Measurements from ENCODE around the gene BEND5. TPM values are rescaled to one million over a fixed set of nuclear protein-coding genes. Genes with fewer than 3 reads are reported as not detected.

The BEND5 gene
- total and polyA plus RNA-seq, 2 of the 4 experiments (the other 2 are of a cell fraction), result 1.1 to 1.3 TPM

- Histone ChIP-seq H3K14ac (replicated peaks; ENCODE audit: low read depth, low read length) (no peak overlapping the region), H3K9me3 (ENCODE audit: control insufficient read depth, insufficient read depth, low read length) (no peaks in the 10 kb centered on the region), H3K4me2 (ENCODE audit: low read depth, low read length) (no peak overlapping the region), H2AK5ac (ENCODE audit: low read depth, low read length) (no peak overlapping the region), H2AK9ac (replicated peaks; ENCODE audit: low read depth, low read length, poor library complexity) (no peak overlapping the region), H2BK20ac (ENCODE audit: low read depth, low read length) (no peak overlapping the region), H2AFZ (replicated peaks; ENCODE audit: low read length, poor library complexity) (no peak overlapping the region), H3K4me3 (ENCODE audit: insufficient read depth, low read depth, low read length) (no peak overlapping the region), H4K20me1 (ENCODE audit: insufficient read depth, low read length) (no peaks in the 10 kb centered on the region), H3K18ac (ENCODE audit: low read depth, low read length) (no peak overlapping the region), H3K4me1 (ENCODE audit: control insufficient read depth, insufficient read depth, low read length) (no peaks in the 10 kb centered on the region), H3K9ac (ENCODE audit: low read depth, low read length) (no peak overlapping the region), H4K91ac (ENCODE audit: insufficient read depth, low read depth, low read length) (no peak overlapping the region), H3K4ac (ENCODE audit: low read depth, low read length) (no peak overlapping the region), H4K8ac (ENCODE audit: low read depth in 2 of 2, low read length in 2 of 2) (no peak overlapping the region), H4K5ac (ENCODE audit: low read depth, low read length) (no peak overlapping the region), H3K9me1 (ENCODE audit: insufficient read depth, low read length) (no peaks in the 10 kb centered on the region), H3K79me1 (ENCODE audit: low read depth in 1 of 2, low read length in 2 of 2) (no peaks in the 10 kb centered on the region), H3K27ac (ENCODE audit: insufficient read depth, low read length) (no peak overlapping the region), H3K36me3 (ENCODE audit: control insufficient read depth, insufficient read depth, low read length) (no peaks in the 10 kb centered on the region), H2BK15ac (ENCODE audit: low read depth, low read length) (no peak overlapping the region), H2BK120ac (ENCODE audit: low read depth, low read length) (no peak overlapping the region), H3K56ac (ENCODE audit: extremely low read depth, insufficient read depth, low read length) (no peak overlapping the region), H3K27me3 (ENCODE audit: control insufficient read depth, insufficient read depth, low read length) (no peaks in the 10 kb centered on the region; the same call in 1 of the 2 replicates), H3K23ac (ENCODE audit: low read depth, low read length) (no peak overlapping the region), H2BK5ac (ENCODE audit: low read depth, low read length, poor library complexity, severe bottlenecking) (no peak overlapping the region)
- no peak for DNase-seq
- in situ Hi-C loops (cut with MboI; ENCODE audit: low sequenced_read_pairs) (loop anchor here (25.0 kb wide), 1 partner anchor 574 kb away; no protein-coding TSS in a partner anchor), dilution Hi-C loops (cut with HindIII; ENCODE audit: low sequenced_read_pairs, unreplicated experiment) (no loop called here), intact Hi-C loops (cut with micrococcal nuclease) (no loop called here)
- BruUV-seq (replicated peaks), result no TSS peak
- WGBS, 2 experiments (ENCODE audit: extremely low coverage in 2 of 2, insufficient read length in 1 of 2), result 60% methylated on average over 1 of the region's 5 CpGs; no CpG with 5 or more reads in 1 of the 2 experiments
- ATAC-seq (ENCODE audit: low read depth), result no peak
- ChIA-PET CTCF (no interaction called here), POLR2A (ENCODE audit: unreplicated experiment) (no interaction called here)
- TF ChIP-seq, protein P1, sequence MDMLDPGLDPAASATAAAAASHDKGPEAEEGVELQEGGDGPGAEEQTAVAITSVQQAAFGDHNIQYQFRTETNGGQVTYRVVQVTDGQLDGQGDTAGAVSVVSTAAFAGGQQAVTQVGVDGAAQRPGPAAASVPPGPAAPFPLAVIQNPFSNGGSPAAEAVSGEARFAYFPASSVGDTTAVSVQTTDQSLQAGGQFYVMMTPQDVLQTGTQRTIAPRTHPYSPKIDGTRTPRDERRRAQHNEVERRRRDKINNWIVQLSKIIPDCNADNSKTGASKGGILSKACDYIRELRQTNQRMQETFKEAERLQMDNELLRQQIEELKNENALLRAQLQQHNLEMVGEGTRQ (IDR thresholded peaks at IDR 0.05; ENCODE audit: low read depth, low read length), result no peak
- no peak for TF ChIP-seq CEBPB (IDR thresholded peaks at IDR 0.05; ENCODE audit: low read depth, low read length)
- no peak for TF ChIP-seq SMC3 (IDR thresholded peaks at IDR 0.05; ENCODE audit: low read depth, low read length)
- TF ChIP-seq ELK1 (IDR thresholded peaks at IDR 0.05; ENCODE audit: borderline replicate concordance, low read depth, low read length), result no peak
- TF ChIP-seq BHLHE40 (IDR thresholded peaks at IDR 0.05; ENCODE audit: low read depth, low read length), result no peak
- no peak for TF ChIP-seq CHD1 (IDR thresholded peaks at IDR 0.05; ENCODE audit: low read depth, low read length)
- no peak for TF ChIP-seq RFX5 (IDR thresholded peaks at IDR 0.05; ENCODE audit: low read depth, low read length)
- no peak for TF ChIP-seq MAFK (IDR thresholded peaks at IDR 0.05; ENCODE audit: low read depth, low read length)
- no peak for TF ChIP-seq CTCF (conservative IDR thresholded peaks at IDR 0.05; ENCODE audit: low read depth, low read length)
- no peak for TF ChIP-seq NFE2L2 (IDR thresholded peaks at IDR 0.05; ENCODE audit: low read depth, low read length)
- TF ChIP-seq FOS (IDR thresholded peaks at IDR 0.05; ENCODE audit: low read depth, low read length), result no peak
- no peak for TF ChIP-seq MXI1 (IDR thresholded peaks at IDR 0.05; ENCODE audit: borderline replicate concordance, low read depth, low read length)
- TF ChIP-seq POLR2A (IDR thresholded peaks at IDR 0.05; ENCODE audit: low read depth, low read length), result no peak
- no peak for TF ChIP-seq MAZ (IDR thresholded peaks at IDR 0.05; ENCODE audit: borderline replicate concordance, low read depth, low read length)
- TF ChIP-seq RCOR1 (IDR thresholded peaks at IDR 0.05; ENCODE audit: insufficient replicate concordance, low read length), result no peak
- TF ChIP-seq RAD21 (IDR thresholded peaks at IDR 0.05; ENCODE audit: low read length), result no peak
Observed at GRCh38 chr1:48686159-48686558, 90.5 kb downstream of the BEND5 start.
